IMR-90 (cell line): Measurements from ENCODE around the gene PLXNA1. TPM values are rescaled to one million over a fixed set of nuclear protein-coding genes. Genes with fewer than 3 reads are reported as not detected.

Experiments used
- ATAC-seq: fragments of 200-7000 bp; cut with Tn5 transposase; 2 replicates; pipeline ENCODE4 v1.9.1; 2020; ENCODE audit warnings: low read depth, mild to moderate bottlenecking, moderate library complexity
- BruUV-seq: library from RNA; stranded (reverse); fragments of 400-500 nt; replicated peaks from 2 replicates; lab custom pipeline; 2021; lab: Mats Ljungman, UMichigan
- CTCF ChIA-PET: fragments of 300-600 bp; formaldehyde crosslinking; extraction: SDS; loops from one replicate; lab custom pipeline; 2021; ENCODE audit warnings: antibody characterized with exemption; lab: Yijun Ruan, JAX
- POLR2A ChIA-PET: fragments of 300-600 bp; sonication (Branson Sonifier 250); formaldehyde crosslinking; loops from one replicate; lab custom pipeline; 2022; ENCODE audit warnings: antibody characterized with exemption; ENCODE audit not compliant: unreplicated experiment; lab: Charles Lee
- DNase-seq: peaks from one replicate; pipeline ENCODE4 v3.0.0; 2013
- H2AFZ ChIP-seq: replicated peaks from 2 replicates; pipeline ENCODE3; 2013; ENCODE audit warnings: low read length, mild to moderate bottlenecking; ENCODE audit not compliant: poor library complexity
- H2AK5ac ChIP-seq: 2 replicates; pipeline ENCODE4 v1.6.1; 2013; ENCODE audit warnings: low read depth, low read length, inconsistent platforms
- H2AK9ac ChIP-seq: replicated peaks from 2 replicates; pipeline ENCODE3; 2013; ENCODE audit warnings: mild to moderate bottlenecking, low read depth, low read length, moderate library complexity; ENCODE audit not compliant: poor library complexity
- H2BK120ac ChIP-seq: 2 replicates; pipeline ENCODE4 v1.6.1; 2013; ENCODE audit warnings: low read depth, low read length, inconsistent platforms
- H2BK15ac ChIP-seq: 3 replicates; pipeline ENCODE4 v1.6.1; 2013; ENCODE audit warnings: low read depth, low read length, inconsistent platforms
- H2BK20ac ChIP-seq: 2 replicates; pipeline ENCODE4 v1.6.1; 2013; ENCODE audit warnings: low read depth, mild to moderate bottlenecking, inconsistent platforms, low read length, moderate library complexity
- H2BK5ac ChIP-seq: 2 replicates; pipeline ENCODE4 v1.6.1; 2013; ENCODE audit warnings: mild to moderate bottlenecking, low read depth, low read length, inconsistent platforms; ENCODE audit not compliant: poor library complexity, severe bottlenecking
- H3K14ac ChIP-seq: replicated peaks from 2 replicates; pipeline ENCODE4 v1.6.1; 2013; ENCODE audit warnings: low read depth, low read length, inconsistent platforms
- H3K18ac ChIP-seq: 2 replicates; pipeline ENCODE4 v1.6.1; 2013; ENCODE audit warnings: low read depth, low read length, control low read depth
- H3K23ac ChIP-seq: 2 replicates; pipeline ENCODE4 v1.6.1; 2013; ENCODE audit warnings: low read depth, low read length, inconsistent platforms
- H3K27ac ChIP-seq: 2 replicates; pipeline ENCODE4 v1.5.1; 2013; ENCODE audit warnings: mild to moderate bottlenecking, control low read depth, low read length; ENCODE audit not compliant: insufficient read depth
- H3K27me3 ChIP-seq: 2 replicates; pipeline ENCODE4 v1.6.1; 2013; ENCODE audit warnings: low read length; ENCODE audit not compliant: control insufficient read depth, insufficient read depth
- H3K36me3 ChIP-seq: 2 replicates; pipeline ENCODE4 v1.6.1; 2013; ENCODE audit warnings: low read length, mixed read lengths; ENCODE audit not compliant: control insufficient read depth, insufficient read depth
- H3K4ac ChIP-seq: 2 replicates; pipeline ENCODE4 v1.6.1; 2013; ENCODE audit warnings: low read depth, low read length, inconsistent platforms
- H3K4me1 ChIP-seq: 2 replicates; pipeline ENCODE4 v1.6.1; 2013; ENCODE audit warnings: low read length, mixed read lengths; ENCODE audit not compliant: control insufficient read depth, insufficient read depth
- H3K4me2 ChIP-seq: 2 replicates; pipeline ENCODE4 v1.6.1; 2013; ENCODE audit warnings: low read depth, mild to moderate bottlenecking, control low read depth, low read length, moderate library complexity
- H3K4me3 ChIP-seq: 2 replicates; pipeline ENCODE4 v1.5.1; 2013; ENCODE audit warnings: low read depth, mild to moderate bottlenecking, control low read depth, low read length, moderate library complexity; ENCODE audit not compliant: insufficient read depth
- H3K56ac ChIP-seq: 2 replicates; pipeline ENCODE4 v1.6.1; 2013; ENCODE audit warnings: low read length, inconsistent platforms; ENCODE audit not compliant: insufficient read depth; ENCODE audit errors: extremely low read depth
- H3K79me1 ChIP-seq, 2 experiments: 2 replicates each; pipeline ENCODE4 v1.6.1; 2013; ENCODE audit warnings: low read length in 2 of 2, inconsistent platforms in 1 of 2, low read depth in 1 of 2
- H3K9ac ChIP-seq: 2 replicates; pipeline ENCODE4 v1.6.1; 2013; ENCODE audit warnings: low read depth, low read length, control low read depth
- H3K9me1 ChIP-seq: 2 replicates; pipeline ENCODE4 v1.6.1; 2013; ENCODE audit warnings: low read length, inconsistent platforms; ENCODE audit not compliant: insufficient read depth
- H3K9me3 ChIP-seq: 2 replicates; pipeline ENCODE4 v1.6.1; 2013; ENCODE audit warnings: low read length; ENCODE audit not compliant: control insufficient read depth, insufficient read depth
- H4K20me1 ChIP-seq: 2 replicates; pipeline ENCODE4 v1.6.1; 2013; ENCODE audit warnings: low read length, inconsistent platforms; ENCODE audit not compliant: insufficient read depth
- H4K5ac ChIP-seq: 2 replicates; pipeline ENCODE4 v1.6.1; 2013; ENCODE audit warnings: mild to moderate bottlenecking, low read depth, low read length, control low read depth
- H4K8ac ChIP-seq, 2 experiments: 2 replicates each; pipeline ENCODE4 v1.6.1; 2013; ENCODE audit warnings: low read depth in 2 of 2, low read length in 2 of 2, control low read depth in 1 of 2, inconsistent platforms in 1 of 2
- H4K91ac ChIP-seq: 2 replicates; pipeline ENCODE4 v1.6.1; 2013; ENCODE audit warnings: low read depth, low read length, inconsistent platforms; ENCODE audit not compliant: insufficient read depth
- BHLHE40 ChIP-seq: fragments of 150-350 bp; IDR thresholded peaks from 2 replicates; pipeline ENCODE4 v1.6.1; 2016; ENCODE audit warnings: mild to moderate bottlenecking, low read depth, low read length
- CEBPB ChIP-seq: IDR thresholded peaks from 2 replicates; pipeline ENCODE4 v1.6.1; 2012; ENCODE audit warnings: low read depth, low read length, improper control_type of control experiment
- CHD1 ChIP-seq: IDR thresholded peaks from 2 replicates; pipeline ENCODE4 v1.6.1; 2012; ENCODE audit warnings: low read depth, low read length, improper control_type of control experiment
- CTCF ChIP-seq: conservative IDR thresholded peaks from 2 replicates; pipeline ENCODE4 v1.5.1; 2012; ENCODE audit warnings: mild to moderate bottlenecking, low read depth, low read length, improper control_type of control experiment
- ELK1 ChIP-seq: fragments of 150-350 bp; IDR thresholded peaks from 2 replicates; pipeline ENCODE4 v1.6.1; 2016; ENCODE audit warnings: low read depth, mild to moderate bottlenecking, low read length, moderate library complexity, borderline replicate concordance
- FOS ChIP-seq: fragments of 150-350 bp; IDR thresholded peaks from 2 replicates; pipeline ENCODE4 v1.6.1; 2016; ENCODE audit warnings: low read depth, low read length
- MAFK ChIP-seq: IDR thresholded peaks from 2 replicates; pipeline ENCODE4 v1.6.1; 2012; ENCODE audit warnings: low read depth, low read length, improper control_type of control experiment
- MAZ ChIP-seq: IDR thresholded peaks from 2 replicates; pipeline ENCODE4 v1.6.1; 2012; ENCODE audit warnings: low read depth, mild to moderate bottlenecking, low read length, improper control_type of control experiment, moderate library complexity, borderline replicate concordance
- MXI1 ChIP-seq: IDR thresholded peaks from 2 replicates; pipeline ENCODE4 v1.6.1; 2012; ENCODE audit warnings: low read depth, mild to moderate bottlenecking, low read length, moderate library complexity, borderline replicate concordance
- NFE2L2 ChIP-seq: fragments of 150-350 bp; IDR thresholded peaks from 2 replicates; pipeline ENCODE4 v1.6.1; 2016; ENCODE audit warnings: low read depth, mild to moderate bottlenecking, low read length
- POLR2A ChIP-seq: IDR thresholded peaks from 2 replicates; pipeline ENCODE4 v1.6.1; 2012; ENCODE audit warnings: mild to moderate bottlenecking, low read depth, low read length
- RAD21 ChIP-seq: IDR thresholded peaks from 2 replicates; pipeline ENCODE4 v1.6.1; 2012; ENCODE audit warnings: low read length, improper control_type of control experiment
- RCOR1 ChIP-seq: IDR thresholded peaks from 2 replicates; pipeline ENCODE4 v1.6.1; 2012; ENCODE audit warnings: mild to moderate bottlenecking, low read length, improper control_type of control experiment; ENCODE audit not compliant: insufficient replicate concordance
- RFX5 ChIP-seq: IDR thresholded peaks from 2 replicates; pipeline ENCODE4 v1.8.0; 2012; ENCODE audit warnings: low read depth, mild to moderate bottlenecking, low read length, moderate library complexity
- SMC3 ChIP-seq: fragments of 150-350 bp; IDR thresholded peaks from 2 replicates; pipeline ENCODE4 v1.6.1; 2016; ENCODE audit warnings: low read depth, mild to moderate bottlenecking, antibody characterized with exemption, low read length, moderate library complexity
- USF2 ChIP-seq: fragments of 150-350 bp; IDR thresholded peaks from 2 replicates; pipeline ENCODE4 v1.6.1; 2017; ENCODE audit warnings: mild to moderate bottlenecking, antibody characterized with exemption, low read length, low read depth
- WGBS, 2 experiments: methylation state at CpG; one replicate each; pipeline versions ENCODE4 v1.1.5 to v1.1.7; 2013; ENCODE audit warnings: missing lambda C conversion rate in 2 of 2; ENCODE audit not compliant: insufficient read length in 1 of 2; ENCODE audit errors: extremely low coverage in 2 of 2; 5-methylcytosine and 5-hydroxymethylcytosine counted together
- dilution Hi-C: fragments of 300-500 bp; cut with HindIII; formaldehyde crosslinking; loops from one replicate; pipeline ENCODE4 v1.14.3; 2018; ENCODE audit warnings: low sequenced_read_pairs; ENCODE audit not compliant: unreplicated experiment
- in situ Hi-C: fragments of 300-500 bp; cut with MboI; formaldehyde crosslinking; loops from 3 replicates; pipeline ENCODE4 v1.14.3; 2019; ENCODE audit warnings: low sequenced_read_pairs, inconsistent platforms, mixed read lengths
- intact Hi-C: fragments of 100-400 bp; cut with micrococcal nuclease; formaldehyde crosslinking; loops from 2 replicates; pipeline ENCODE4 v1.10.0; 2022
- polyA plus RNA-seq, 3 experiments: library from polyadenylated mRNA; depleted of rRNA; stranded (reverse); fragments of >200 nt; gene quantifications; 2 replicates each; pipeline ENCODE4 v1.2.3, GENCODE V29; 2012; ENCODE audit warnings: low replicate concordance in 1 of 3
- total RNA-seq: library from RNA; depleted of rRNA; stranded (reverse); fragments of >200 nt; gene quantifications from 2 replicates; pipeline ENCODE4 v1.2.3, GENCODE V29; 2012

The PLXNA1 gene
- total and polyA plus RNA-seq, 2 of the 4 experiments (the other 2 are of a cell fraction) = 13.6 to 49.4 TPM

GRCh38 chr3:126992776-126993175 is 9.9 kb downstream of the PLXNA1 start:
- H4K91ac ChIP-seq = no peak overlapping the region
- no peaks in the 10 kb centered on the region for H3K4me1 ChIP-seq
- H3K4me2 ChIP-seq = no peak overlapping the region
- no peak overlapping the region for H3K9ac ChIP-seq
- peaks cover 48% of the 10 kb centered on the region for H3K36me3 ChIP-seq
- no peak overlapping the region for H3K56ac ChIP-seq
- no peak overlapping the region for H3K14ac ChIP-seq
- no peak overlapping the region for H2AK9ac ChIP-seq
- ChIA-PET POLR2A (no interaction called here), CTCF (no interaction called here)
- no peak overlapping the region for H2BK20ac ChIP-seq
- no peak overlapping the region for H4K5ac ChIP-seq
- DNase-seq = no peak
- H3K27ac ChIP-seq = no peak overlapping the region
- peaks cover 26 to 83% of the 10 kb centered on the region in 2 experiments; a peak in 3 of 4 replicates for H3K79me1 ChIP-seq
- H2BK15ac ChIP-seq = no peak overlapping the region
- no peak for TF ChIP-seq MAFK
- TF ChIP-seq NFE2L2 = no peak
- TF ChIP-seq RFX5 = no peak
- no peak for TF ChIP-seq MAZ
- TF ChIP-seq CHD1 = no peak
- TF ChIP-seq RAD21 = no peak
- no peak for TF ChIP-seq MXI1
- TF ChIP-seq CEBPB = no peak
- no peak for TF ChIP-seq SMC3
- TF ChIP-seq ELK1 = no peak
- TF ChIP-seq BHLHE40 = no peak
- no peak for TF ChIP-seq RCOR1
- no peak for TF ChIP-seq USF2
- no peak for TF ChIP-seq POLR2A
- TF ChIP-seq FOS = no peak
- no peak for TF ChIP-seq CTCF
- H4K20me1 ChIP-seq = peaks cover 96% of the 10 kb centered on the region
- H3K23ac ChIP-seq = no peak overlapping the region
- no peaks in the 10 kb centered on the region for H3K27me3 ChIP-seq
- no peak overlapping the region for H2BK120ac ChIP-seq
- in situ Hi-C loops (no loop called here), intact Hi-C loops (no loop called here), dilution Hi-C loops (no loop called here)
- no peak overlapping the region for H4K8ac ChIP-seq
- ATAC-seq = no peak
- no peak overlapping the region for H2AFZ ChIP-seq
- no peaks in the 10 kb centered on the region for H3K9me3 ChIP-seq
- no peak overlapping the region for H3K4ac ChIP-seq
- no TSS peak for BruUV-seq
- H3K18ac ChIP-seq = no peak overlapping the region
- H2BK5ac ChIP-seq = no peak overlapping the region
- no peak overlapping the region for H3K4me3 ChIP-seq
- no CpG with 5 or more reads among the region's 8 CpGs for WGBS, 2 experiments
- peaks cover 15% of the 10 kb centered on the region; the same call in 1 of the 2 replicates for H3K9me1 ChIP-seq
- no peak overlapping the region for H2AK5ac ChIP-seq
